Psoas muscle (tissue), 8 donors: ENCODE data around the gene KDR. TPM values are rescaled to one million over a fixed set of nuclear protein-coding genes. Genes with fewer than 3 reads are reported as not detected.
A peak's percentile ranks its signal among the peaks of the same experiment; 100 is the strongest.

Experiments used
- ATAC-seq, 4 donors: fragments of 200-7000 bp; cut with Tn5 transposase; one replicate each; pipeline ENCODE4 v1.9.1; 2020; ENCODE audit warnings: moderate library complexity in 3 of 4, mild to moderate bottlenecking in 2 of 4
- DNase-seq, 2 donors: peaks; one replicate each; pipeline ENCODE4 v3.0.0-alpha.2; 2020
- H3K27ac ChIP-seq: fragments of 200-600 bp; one replicate; pipeline ENCODE4 v1.8.0; 2022
- H3K27me3 ChIP-seq, 3 donors: fragments of 200-600 bp in 1 of 3; one replicate each; pipeline versions ENCODE4 v1.6.1 to v1.8.0; 2013 to 2022; ENCODE audit warnings: low read length in 2 of 3, mild to moderate bottlenecking in 2 of 3, moderate library complexity in 1 of 3; ENCODE audit not compliant: insufficient read depth in 3 of 3
- H3K36me3 ChIP-seq, 2 donors: fragments of 200-600 bp in 1 of 2; one replicate each; pipeline versions ENCODE4 v1.6.1 to v1.8.0; 2013 to 2022; ENCODE audit warnings: low read depth in 1 of 2, mild to moderate bottlenecking in 1 of 2, moderate library complexity in 1 of 2; ENCODE audit not compliant: insufficient read depth in 1 of 2
- H3K4me1 ChIP-seq: fragments of 200-600 bp; one replicate; pipeline ENCODE4 v1.8.0; 2022
- H3K4me3 ChIP-seq: fragments of 200-600 bp; one replicate; pipeline ENCODE4 v1.8.0; 2022; ENCODE audit warnings: mild to moderate bottlenecking
- H3K9me3 ChIP-seq: fragments of 200-600 bp; one replicate; pipeline ENCODE4 v1.8.0; 2022
- CTCF ChIP-seq: fragments of 200-600 bp; IDR thresholded peaks from one replicate; pipeline ENCODE4 v1.8.0; 2022; ENCODE audit warnings: antibody characterized with exemption
- WGBS, 3 donors: extraction: QIAGEN DNeasy Blood & Tissue Kit; methylation state at CpG; one replicate each; pipeline versions ENCODE4 v1.1.6 to v1.1.7; 2013; 5-methylcytosine and 5-hydroxymethylcytosine counted together
- intact Hi-C, 2 donors: fragments of 100-400 bp; cut with DNase I; formaldehyde crosslinking; loops; one replicate each; pipeline versions ENCODE4 v1.11.0 to v1.14.2; 2022
- polyA plus RNA-seq, 3 donors: library from polyadenylated mRNA; stranded (reverse); fragments of 200-250 nt; gene quantifications; one replicate each; pipeline ENCODE4 v1.2.3, GENCODE V29; 2013
- total RNA-seq, 4 donors: library from RNA; stranded (reverse); fragmentation: NEBNext Ultra II Directional in 2 of 4; extraction: Animal tissue kit (Norgen Biotek cat#: 25700) in 2 of 4; gene quantifications; one replicate each; pipeline versions ENCODE4 v1.2.1 to v1.2.4, GENCODE V29; 2021 to 2023
- donor health status: healthy with polysubstance abuse.
- donor health status: DM: no; HTN: no; CAD: no; lungs with moderate emphysema.
- donor health status: Bipolar disorder and iron deficiency.
- donor health status: healthy.
- donor health status: DM: yes; HTN: yes; CAD: no.
- donor health status: DM: no; HTN: no; CAD: no.
- donor health status: DM: no; HTN: no; CAD: no.
- donor health status: DM: yes; HTN: yes; CAD: no.

The KDR gene
- total and polyA plus RNA-seq, 7 donors, result 3.6 to 19.4 (median 6.1) TPM

DNA sequence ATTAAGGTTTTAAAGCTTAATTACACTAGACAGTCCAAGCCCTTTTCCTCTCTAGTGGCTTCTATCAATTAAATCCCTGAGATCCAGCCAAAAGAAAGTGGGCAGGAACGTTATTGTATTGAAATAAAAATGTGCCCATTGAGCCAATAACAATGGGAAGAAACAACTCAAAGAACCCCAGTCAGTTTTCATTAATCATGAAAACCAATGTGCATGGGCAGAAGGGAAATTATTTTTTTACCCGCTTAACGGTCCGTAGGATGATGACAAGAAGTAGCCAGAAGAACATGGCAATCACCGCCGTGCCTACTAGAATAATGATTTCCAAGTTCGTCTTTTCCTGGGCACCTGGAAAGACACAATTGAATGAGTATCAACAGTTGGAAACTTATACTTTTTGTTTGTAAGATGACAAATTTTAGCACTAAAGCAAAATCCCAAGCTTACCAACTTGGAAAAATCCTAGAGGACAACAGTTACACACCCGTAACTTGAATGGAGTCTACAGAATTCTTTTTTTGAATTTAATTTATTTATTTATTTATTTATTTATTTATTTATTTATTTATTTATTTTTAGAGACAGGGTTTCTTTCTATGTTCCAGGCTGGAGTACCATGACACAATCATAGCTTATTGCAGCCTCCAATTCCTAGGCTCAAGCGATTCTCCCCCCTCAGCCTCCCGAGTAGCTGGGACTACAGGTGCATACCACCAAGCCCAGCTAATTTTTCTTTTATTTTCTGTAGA lies 26.8 kb downstream of the KDR start:
- no peak for ATAC-seq
- intact Hi-C loops, result no loop called here

DNA sequence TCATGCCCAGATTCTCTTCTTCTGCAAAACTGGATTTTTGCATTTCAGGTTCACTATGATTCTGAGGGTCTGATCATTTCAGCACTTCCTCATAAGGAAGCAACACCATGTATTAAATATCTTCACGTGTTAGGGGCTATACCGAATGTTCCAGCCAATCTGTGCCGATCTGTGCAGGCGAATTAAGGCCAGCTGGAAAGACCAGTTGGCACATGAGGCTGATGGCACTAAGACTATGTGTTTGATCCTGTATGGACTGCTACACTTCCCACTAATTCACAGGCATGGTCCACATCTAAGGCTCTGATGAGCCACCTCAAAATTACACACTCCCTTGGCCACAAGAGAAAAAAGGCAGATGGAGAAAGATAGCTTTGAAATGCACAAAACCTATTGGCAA lies 28.8 kb downstream of the KDR start:
- no peak for TF ChIP-seq CTCF
- no peaks in the 10 kb centered on the region for H3K27me3 ChIP-seq
- peaks cover 0 to 9% of the 10 kb centered on the region in 2 donors for H3K36me3 ChIP-seq
- 29 to 38% (median 36%) methylated on average over 4 of the region's 4 CpGs for WGBS, 3 donors
- H3K4me1 ChIP-seq, result no peaks in the 10 kb centered on the region
- H3K9me3 ChIP-seq, result no peaks in the 10 kb centered on the region
- no peak overlapping the region for H3K4me3 ChIP-seq
- intact Hi-C loops, result no loop called here
- H3K27ac ChIP-seq, result no peak overlapping the region
- ATAC-seq (no peak), DNase-seq (no peak)

More for the DNA sequence above, 26.8 kb downstream of the KDR start:
- Histone ChIP-seq H3K27me3 (no peaks in the 10 kb centered on the region), H3K9me3 (no peaks in the 10 kb centered on the region), H3K4me1 (no peaks in the 10 kb centered on the region), H3K36me3 (peaks cover 0 to 7% of the 10 kb centered on the region in 2 donors), H3K27ac (no peak overlapping the region), H3K4me3 (no peak overlapping the region)
- no peak for DNase-seq
- WGBS, 3 donors, result 87 to 89% (median 89%) methylated on average over 10 of the region's 10 CpGs
- no peak for TF ChIP-seq CTCF

DNA sequence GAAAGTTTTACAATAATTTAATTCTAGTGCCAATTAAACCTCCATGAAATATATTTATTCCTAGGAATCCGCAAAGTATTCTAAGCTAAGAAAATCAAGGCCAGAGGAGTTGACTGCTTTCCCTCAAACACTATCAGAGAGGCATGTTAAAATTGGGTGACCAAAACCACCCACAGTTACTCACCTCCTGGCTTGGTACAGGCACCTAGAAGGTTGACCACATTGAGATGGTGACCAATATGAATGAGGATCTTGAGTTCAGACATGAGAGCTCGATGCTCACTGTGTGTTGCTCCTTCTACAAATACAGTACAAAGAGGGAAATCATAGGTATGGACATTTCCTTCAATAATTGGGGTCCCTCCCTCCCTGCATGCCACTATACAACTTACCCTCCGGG lies 29.4 kb downstream of the KDR start:
- Histone ChIP-seq H3K27me3 (no peaks in the 10 kb centered on the region), H3K4me3 (no peak overlapping the region), H3K9me3 (no peaks in the 10 kb centered on the region), H3K4me1 (no peaks in the 10 kb centered on the region), H3K36me3 (peaks cover 0 to 9% of the 10 kb centered on the region in 2 donors), H3K27ac (no peak overlapping the region)
- ATAC-seq (no peak), DNase-seq (no peak)
- 64 to 72% (median 66%) methylated on average over 3 of the region's 3 CpGs for WGBS, 3 donors
- intact Hi-C loops, result no loop called here
- no peak for TF ChIP-seq CTCF

DNA sequence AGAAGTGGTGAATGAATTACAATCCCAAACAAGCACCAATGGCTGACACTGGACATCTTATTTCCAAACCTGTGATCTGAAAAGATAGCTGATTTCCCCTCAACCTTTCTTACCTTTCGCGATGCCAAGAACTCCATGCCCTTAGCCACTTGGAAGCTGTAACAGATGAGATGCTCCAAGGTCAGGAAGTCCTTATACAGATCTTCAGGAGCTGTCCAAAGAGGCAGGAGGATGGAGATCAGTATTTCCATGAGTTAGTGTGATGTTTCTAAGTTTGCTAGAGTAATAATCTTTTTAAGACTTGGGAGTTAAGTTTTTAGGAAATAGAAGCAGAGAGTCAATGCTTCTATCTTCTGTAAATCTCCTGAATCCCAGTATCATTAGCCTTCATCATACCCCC lies 32.9 kb downstream of the KDR start:
- 87 to 89% (median 88%) methylated on average over 2 of the region's 2 CpGs for WGBS, 3 donors
- Histone ChIP-seq H3K4me3 (no peak overlapping the region), H3K27me3 (no peaks in the 10 kb centered on the region), H3K4me1 (no peaks in the 10 kb centered on the region), H3K36me3 (peaks cover 0 to 9% of the 10 kb centered on the region in 2 donors), H3K9me3 (no peaks in the 10 kb centered on the region), H3K27ac (no peak overlapping the region)
- intact Hi-C loops, result no loop called here
- ATAC-seq (no peak), DNase-seq (no peak)
- no peak for TF ChIP-seq CTCF

DNA sequence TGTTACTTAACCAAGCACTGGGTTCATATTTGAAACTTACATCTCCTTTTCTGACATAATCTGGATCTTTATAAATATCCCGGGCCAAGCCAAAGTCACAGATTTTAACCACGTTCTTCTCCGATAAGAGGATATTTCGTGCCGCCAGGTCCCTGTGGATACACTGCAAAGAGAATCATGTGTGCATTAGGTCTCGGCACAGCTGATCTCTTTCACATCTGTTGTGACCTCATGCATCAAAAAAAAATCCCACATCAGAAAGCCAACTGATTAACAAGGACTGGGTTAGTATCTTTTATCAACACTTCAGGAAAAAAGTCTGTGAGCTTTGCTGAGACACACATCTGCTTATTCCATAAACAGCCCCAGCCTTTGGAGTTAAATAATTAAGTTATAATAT lies 35.5 kb downstream of the KDR start:
- ATAC-seq (peak in 1 of 4 donors; percentile 33), DNase-seq (no peak)
- no peaks in the 10 kb centered on the region for H3K4me1 ChIP-seq
- no peaks in the 10 kb centered on the region for H3K27me3 ChIP-seq
- H3K36me3 ChIP-seq, result peaks cover 0 to 6% of the 10 kb centered on the region in 2 donors
- no peak overlapping the region for H3K4me3 ChIP-seq
- no peaks in the 10 kb centered on the region for H3K9me3 ChIP-seq
- peak overlapping the region; percentile 58 for H3K27ac ChIP-seq
- no peak for TF ChIP-seq CTCF
- 31 to 36% (median 36%) methylated on average over 6 of the region's 6 CpGs for WGBS, 3 donors
- intact Hi-C loops, result no loop called here
